Stomach (tissue), 4 donors: ENCODE results near the gene HHIP.

Experiments
- POLR2A ChIP-seq, 4 donors: fragments of 450-650 bp; IDR thresholded peaks; one replicate each; pipeline ENCODE4 v1.6.1; 2016; ENCODE audit warnings: antibody characterized with exemption in 4 of 4, control low read depth in 2 of 4, mild to moderate bottlenecking in 1 of 4, moderate library complexity in 1 of 4
- POLR2AphosphoS5 ChIP-seq, 3 donors: sonication (generic); formaldehyde crosslinking; IDR thresholded peaks; one replicate each; pipeline ENCODE4 v1.6.1; 2016; ENCODE audit warnings: antibody characterized with exemption in 3 of 3

DNA sequence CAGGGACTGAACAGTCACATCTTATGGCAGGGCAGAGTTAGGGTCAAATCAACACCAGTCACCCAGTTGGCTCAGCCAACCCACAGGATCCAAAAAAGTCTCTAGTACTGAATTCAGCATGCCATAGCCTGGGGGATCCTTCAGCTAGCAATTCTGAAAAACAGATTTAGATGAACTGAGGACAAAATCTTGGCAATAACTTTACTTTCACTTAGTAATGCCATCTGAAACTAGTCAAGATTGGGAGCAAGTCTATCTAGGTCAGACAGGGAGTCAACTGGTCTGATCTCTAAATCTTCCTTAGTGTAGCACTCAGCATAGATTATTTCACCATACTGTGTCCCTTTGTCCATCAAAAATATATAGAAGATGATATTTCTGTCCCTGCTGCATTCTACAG is 76.0 kb downstream of the HHIP start:
- TF ChIP-seq POLR2A (IDR thresholded peaks at IDR 0.05) (no peak), POLR2AphosphoS5 (IDR thresholded peaks at IDR 0.05) (no peak)
